Measurements from ENCODE around the gene VAC14. TPM values are rescaled to one million over a fixed set of nuclear protein-coding genes. Genes with fewer than 3 reads are reported as not detected.

Gene VAC14
- total RNA-seq, 2 donors from 2014 or later: 26.5 to 27.7 TPM

DNA sequence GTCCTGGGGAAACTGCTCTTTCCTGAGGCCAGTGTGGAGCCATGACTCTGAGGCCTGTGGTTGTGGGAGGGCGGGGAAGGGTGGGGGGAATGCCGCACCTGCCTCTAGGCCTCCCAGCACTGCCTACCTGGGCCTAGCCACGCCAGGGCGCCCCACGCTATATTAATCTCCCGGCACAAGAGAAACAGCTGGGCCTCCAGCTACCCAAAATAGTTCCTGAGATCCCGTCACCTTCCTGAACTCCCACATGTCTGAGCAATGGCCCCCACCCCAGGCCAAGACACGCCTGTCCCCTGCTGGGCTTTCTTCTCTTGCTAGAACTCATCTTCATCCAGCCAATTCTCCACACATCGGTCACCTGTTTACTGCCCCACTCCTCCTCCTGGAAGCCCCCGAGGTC, 102.1 kb downstream of the VAC14 start:
- intact Hi-C loops (cut with DNase I): no loop called here
- no peak overlapping the region for H3K4me3 ChIP-seq
- TF ChIP-seq, protein P1, sequence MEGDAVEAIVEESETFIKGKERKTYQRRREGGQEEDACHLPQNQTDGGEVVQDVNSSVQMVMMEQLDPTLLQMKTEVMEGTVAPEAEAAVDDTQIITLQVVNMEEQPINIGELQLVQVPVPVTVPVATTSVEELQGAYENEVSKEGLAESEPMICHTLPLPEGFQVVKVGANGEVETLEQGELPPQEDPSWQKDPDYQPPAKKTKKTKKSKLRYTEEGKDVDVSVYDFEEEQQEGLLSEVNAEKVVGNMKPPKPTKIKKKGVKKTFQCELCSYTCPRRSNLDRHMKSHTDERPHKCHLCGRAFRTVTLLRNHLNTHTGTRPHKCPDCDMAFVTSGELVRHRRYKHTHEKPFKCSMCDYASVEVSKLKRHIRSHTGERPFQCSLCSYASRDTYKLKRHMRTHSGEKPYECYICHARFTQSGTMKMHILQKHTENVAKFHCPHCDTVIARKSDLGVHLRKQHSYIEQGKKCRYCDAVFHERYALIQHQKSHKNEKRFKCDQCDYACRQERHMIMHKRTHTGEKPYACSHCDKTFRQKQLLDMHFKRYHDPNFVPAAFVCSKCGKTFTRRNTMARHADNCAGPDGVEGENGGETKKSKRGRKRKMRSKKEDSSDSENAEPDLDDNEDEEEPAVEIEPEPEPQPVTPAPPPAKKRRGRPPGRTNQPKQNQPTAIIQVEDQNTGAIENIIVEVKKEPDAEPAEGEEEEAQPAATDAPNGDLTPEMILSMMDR (IDR thresholded peaks at IDR 0.05): no peak
- TF ChIP-seq POLR2A (IDR thresholded peaks at IDR 0.05): no peak
- no peak overlapping the region for H3K27ac ChIP-seq
- no peak for ATAC-seq
- no peak for DNase-seq
- WGBS, 2 donors: 92 to 98% methylated on average over 8 of the region's 10 CpGs
- no peaks in the 10 kb centered on the region for H3K36me3 ChIP-seq (replicated peaks in 1 of 2; ENCODE audit: insufficient read depth in 1 of 2, low read depth in 2 of 2)
- H3K4me1 ChIP-seq: no peaks in the 10 kb centered on the region
- no peaks in the 10 kb centered on the region for H3K27me3 ChIP-seq
- no peaks in the 10 kb centered on the region for H3K9me3 ChIP-seq

DNA sequence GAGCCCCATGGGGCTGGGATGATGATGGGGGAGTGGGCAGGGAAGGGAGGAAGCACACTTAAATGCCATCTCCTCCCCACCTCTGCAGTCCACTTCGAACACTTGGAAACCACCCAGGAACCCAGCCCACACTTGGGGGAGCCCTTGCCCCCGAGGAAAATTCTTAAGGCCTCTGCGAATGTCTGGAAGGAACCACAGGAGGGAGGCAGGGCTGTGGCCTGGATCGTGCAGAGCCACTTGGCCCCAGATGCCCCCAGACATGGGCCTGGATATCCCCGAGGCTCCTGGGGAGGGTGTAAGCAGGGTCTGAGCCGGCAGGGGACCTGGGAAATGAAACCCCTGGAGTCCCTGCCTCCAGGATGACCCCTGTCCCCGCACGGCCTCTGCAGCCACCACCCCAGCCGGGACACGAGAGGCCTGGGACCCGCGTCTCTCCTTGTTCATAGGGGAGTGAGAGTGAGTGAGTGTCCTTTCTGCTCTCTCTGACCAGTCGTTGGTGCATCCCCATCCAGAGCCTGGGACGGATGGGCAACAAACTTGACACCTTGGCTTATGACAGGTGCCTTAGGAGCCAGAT, 103.3 kb downstream of the VAC14 start:
- Histone ChIP-seq H3K4me3 (no peak overlapping the region), H3K4me1 (no peaks in the 10 kb centered on the region), H3K27ac (no peak overlapping the region), H3K36me3 (replicated peaks in 1 of 2; ENCODE audit: insufficient read depth in 1 of 2, low read depth in 2 of 2) (no peaks in the 10 kb centered on the region), H3K27me3 (no peaks in the 10 kb centered on the region), H3K9me3 (no peaks in the 10 kb centered on the region)
- ATAC-seq: no peak
- DNase-seq: no peak
- whole genome bisulfite sequencing, 2 donors: 80 to 84% methylated on average over 14 of the region's 14 CpGs
- intact Hi-C loops (cut with DNase I): no loop called here
- TF ChIP-seq, protein P1 (IDR thresholded peaks at IDR 0.05): no peak
- TF ChIP-seq POLR2A (IDR thresholded peaks at IDR 0.05): no peak

DNA sequence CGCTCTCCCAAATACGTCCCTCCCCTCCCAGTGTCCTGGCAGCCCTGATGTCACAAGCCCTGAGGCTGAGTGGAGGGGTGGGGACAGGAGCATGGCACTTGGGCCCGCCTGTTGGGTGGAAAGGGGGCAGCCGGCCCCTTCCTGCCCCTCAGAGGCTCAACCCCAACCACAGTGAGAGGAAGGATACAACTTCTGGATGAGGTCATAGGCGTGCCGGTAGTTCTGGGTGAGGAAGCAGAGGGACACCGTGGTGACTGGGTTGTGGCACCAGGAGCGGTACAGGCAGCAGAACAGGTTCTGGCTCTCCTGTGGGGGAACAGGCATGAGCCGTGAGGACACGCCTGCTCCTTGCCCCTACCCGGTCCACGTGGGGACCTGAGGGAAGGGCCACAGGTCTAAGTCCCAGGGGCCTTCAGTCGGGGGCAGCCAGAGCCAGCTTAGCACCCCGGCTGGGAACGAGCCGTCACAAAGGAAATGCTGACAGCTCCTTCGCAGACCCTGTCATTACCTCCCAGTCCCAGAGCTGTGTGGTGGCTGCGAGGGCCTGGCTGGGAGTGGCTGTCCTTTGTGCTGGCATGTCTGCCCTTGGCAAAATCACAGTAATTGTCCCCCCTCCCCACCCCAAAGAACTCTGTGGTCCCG, 103.9 kb downstream of the VAC14 start:
- H3K4me1 ChIP-seq: no peaks in the 10 kb centered on the region
- TF ChIP-seq, protein P1 (IDR thresholded peaks at IDR 0.05): no peak
- TF ChIP-seq POLR2A (IDR thresholded peaks at IDR 0.05): no peak
- H3K27me3 ChIP-seq: no peaks in the 10 kb centered on the region
- H3K4me3 ChIP-seq: no peak overlapping the region
- WGBS, 2 donors: 64 to 92% methylated on average over 13 to 19 of the region's 19 CpGs
- H3K27ac ChIP-seq: no peak overlapping the region
- H3K9me3 ChIP-seq: no peaks in the 10 kb centered on the region
- ATAC-seq: no peak
- H3K36me3 ChIP-seq (replicated peaks in 1 of 2; ENCODE audit: insufficient read depth in 1 of 2, low read depth in 2 of 2): no peaks in the 10 kb centered on the region
- DNase-seq: no peak
- intact Hi-C loops (cut with DNase I): no loop called here

DNA sequence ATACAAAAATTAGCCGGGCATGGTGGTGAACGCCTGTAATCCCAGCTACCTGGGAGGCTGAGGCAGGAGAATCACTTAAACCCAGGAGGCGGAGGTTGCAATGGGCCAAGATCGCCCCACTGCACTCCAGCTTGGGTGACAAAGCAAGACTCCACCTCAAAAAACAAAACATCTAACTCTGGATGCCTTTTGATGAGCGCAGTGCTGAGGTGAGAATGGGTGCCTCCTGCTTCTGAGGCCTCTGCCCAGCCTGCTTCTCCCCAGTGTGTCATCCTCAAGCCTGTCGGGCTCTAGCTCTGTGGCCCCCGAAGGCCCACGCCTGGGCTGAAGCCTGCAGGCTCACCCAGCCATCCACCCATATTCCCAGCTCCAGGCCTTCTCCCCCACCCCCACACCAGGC, 104.6 kb downstream of the VAC14 start:
- intact Hi-C loops (cut with DNase I): no loop called here
- H3K4me1 ChIP-seq: no peaks in the 10 kb centered on the region
- no peak for DNase-seq
- no peaks in the 10 kb centered on the region for H3K9me3 ChIP-seq
- no peak for ATAC-seq
- no peaks in the 10 kb centered on the region for H3K27me3 ChIP-seq
- TF ChIP-seq, protein P1 (IDR thresholded peaks at IDR 0.05): no peak
- TF ChIP-seq POLR2A (IDR thresholded peaks at IDR 0.05): no peak
- H3K27ac ChIP-seq: no peak overlapping the region
- 92 to 100% methylated on average over 7 to 8 of the region's 8 CpGs for WGBS, 2 donors
- H3K36me3 ChIP-seq (replicated peaks in 1 of 2; ENCODE audit: insufficient read depth in 1 of 2, low read depth in 2 of 2): no peaks in the 10 kb centered on the region
- no peak overlapping the region for H3K4me3 ChIP-seq
